NCI-H748 (cell line): ENCODE data around the gene ABCD1.
"Not testable (repeated sequence)": the region's sequence is repeated elsewhere in the genome, so short reads cannot be mapped to it uniquely, and the experiment has no call there.

ENCODE experiments used
- DNase-seq: peaks from one replicate; lab custom pipeline; 2025; ENCODE audit not compliant: unreplicated experiment; lab: John Stamatoyannopoulos, UW

The ABCD1 gene

GRCh38 chrX:153733651-153734240, 9.1 kb downstream of the ABCD1 start:
- no peak for DNase-seq

GRCh38 chrX:153734871-153735270, 10.2 kb downstream of the ABCD1 start:
- DNase-seq = no peak

GRCh38 chrX:153735274-153735673, 10.6 kb downstream of the ABCD1 start:
- no peak for DNase-seq

- no peak for DNase-seq
Measured at GRCh38 chrX:153736071-153736820, 11.6 kb downstream of the ABCD1 start.

GRCh38 chrX:153736871-153737441, 12.3 kb downstream of the ABCD1 start:
- no peak for DNase-seq

- no peak for DNase-seq
Measured at GRCh38 chrX:153738056-153738605, 13.5 kb downstream of the ABCD1 start.

GRCh38 chrX:153739754-153740486, 15.3 kb downstream of the ABCD1 start:
- DNase-seq = no peak

- no peak for DNase-seq
Measured at GRCh38 chrX:153740631-153741222, 16.1 kb downstream of the ABCD1 start.

- no peak for DNase-seq
Measured at GRCh38 chrX:153741446-153741845, 16.8 kb downstream of the ABCD1 start.

- DNase-seq = not testable (repeated sequence)
Measured at GRCh38 chrX:153742111-153742510, 17.5 kb downstream of the ABCD1 start.

GRCh38 chrX:153742796-153743467, 18.3 kb downstream of the ABCD1 start:
- DNase-seq = not testable (repeated sequence)

GRCh38 chrX:153743468-153744209, 19.0 kb downstream of the ABCD1 start:
- DNase-seq = not testable (repeated sequence)

- DNase-seq = peak; percentile 9
Measured at GRCh38 chrX:153744210-153745066, 19.8 kb downstream of the ABCD1 start.

- not testable (repeated sequence) for DNase-seq
Measured at GRCh38 chrX:153745067-153745433, 20.4 kb downstream of the ABCD1 start.

GRCh38 chrX:153746359-153746758, 21.7 kb downstream of the ABCD1 start:
- DNase-seq = no peak

- DNase-seq = not testable (repeated sequence)
Measured at GRCh38 chrX:153746991-153747390, 22.3 kb downstream of the ABCD1 start.

- not testable (repeated sequence) for DNase-seq
Measured at GRCh38 chrX:153749017-153749416, 24.4 kb downstream of the ABCD1 start.

- DNase-seq = no peak
Measured at GRCh38 chrX:153750127-153750774, 25.6 kb downstream of the ABCD1 start.
